Gastrocnemius medialis (tissue), 4 donors: ENCODE results near the gene RPL23. TPM values are rescaled to one million over a fixed set of nuclear protein-coding genes. Genes with fewer than 3 reads are reported as not detected.
A peak's percentile ranks its signal among the peaks of the same experiment; 100 is the strongest.

ENCODE experiments used
- ATAC-seq, 2 donors: fragments of 150-250 bp; one replicate each; pipeline ENCODE4 v1.9.1; 2016
- DNase-seq, 2 donors: peaks; one replicate each; pipeline ENCODE4 v3.0.0-alpha.2; 2019
- H3K27ac ChIP-seq, 4 donors: fragments of 200-600 bp; sonication (generic); 1 replicate in 1 of 4; 2 replicates in 3 of 4; pipeline ENCODE4 v1.5.1; 2016 to 2018; ENCODE audit warnings: mild to moderate bottlenecking in 2 of 4, moderate library complexity in 1 of 4
- H3K27me3 ChIP-seq, 3 donors: fragments of 200-600 bp; sonication (generic) in 2 of 3; 1 replicate in 1 of 3; 2 replicates in 2 of 3; pipeline versions ENCODE4 v1.5.1 to v1.6.0; 2016 to 2019; ENCODE audit warnings: mild to moderate bottlenecking in 1 of 3, moderate library complexity in 1 of 3
- H3K36me3 ChIP-seq, 2 donors: fragments of 200-600 bp; sonication (generic) in 1 of 2; one replicate each; pipeline ENCODE4 v1.5.1; 2017 to 2018
- H3K4me1 ChIP-seq, 2 donors: fragments of 200-600 bp; sonication (generic) in 1 of 2; one replicate each; pipeline ENCODE4 v1.5.1; 2016 to 2017; ENCODE audit warnings: mild to moderate bottlenecking in 2 of 2
- H3K4me3 ChIP-seq, 4 donors: fragments of 200-600 bp; sonication (generic) in 3 of 4; 1 replicate in 1 of 4; 2 replicates in 3 of 4; pipeline ENCODE4 v1.5.1; 2016 to 2019; ENCODE audit warnings: mild to moderate bottlenecking in 2 of 4
- H3K9me3 ChIP-seq, 3 donors: fragments of 200-600 bp; sonication (generic) in 2 of 3; 1 replicate in 1 of 3; 2 replicates in 2 of 3; pipeline ENCODE4 v1.5.1; 2016 to 2019
- CTCF ChIP-seq, 5 experiments: fragments of 450-650 bp in 3 of 5; fragments of 200-600 bp in 2 of 5; sonication (generic) in 2 of 5; IDR thresholded peaks in 4 of 5; conservative IDR thresholded peaks in 1 of 5; 1 replicate in 4 of 5; 2 replicates in 1 of 5; pipeline ENCODE4 v1.5.1; 2016 to 2019; ENCODE audit warnings: antibody characterized with exemption in 5 of 5, mild to moderate bottlenecking in 3 of 5, moderate library complexity in 3 of 5
- POLR2A ChIP-seq, 2 donors: fragments of 450-650 bp; IDR thresholded peaks; one replicate each; pipeline ENCODE4 v1.6.1; 2017; ENCODE audit warnings: antibody characterized with exemption in 2 of 2, mild to moderate bottlenecking in 2 of 2, moderate library complexity in 2 of 2
- in situ Hi-C, 4 donors: fragments of 200-750 bp; cut with MboI; loops; one replicate each; pipeline versions ENCODE4 v1.15.0 to v1.8.0; 2017; ENCODE audit warnings: low sequenced_read_pairs in 4 of 4
- intact Hi-C: fragments of 100-400 bp; cut with DNase I; formaldehyde crosslinking; loops from one replicate; pipeline ENCODE4 v1.15.1; 2023; ENCODE audit warnings: low total_unique reads
- total RNA-seq, 4 donors: library from RNA; depleted of rRNA; stranded (reverse); fragments of >200 nt; gene quantifications; one replicate each; pipeline versions ENCODE4 v1.1.0 to v1.2.3, GENCODE V29; 2016

The RPL23 gene
- total RNA-seq, 4 donors from 2014 or later = 878 to 1,126 (median 955) TPM

GRCh38 chr17:38882870-38883269 is 29.3 kb upstream of the RPL23 start:
- Histone ChIP-seq H3K27me3 (no peaks in the 10 kb centered on the region), H3K4me1 (peaks cover 53 to 56% of the 10 kb centered on the region in 2 donors), H3K36me3 (no peaks in the 10 kb centered on the region), H3K9me3 (no peaks in the 10 kb centered on the region), H3K27ac (peak overlapping the region; percentile 4 to 71 (median 34)), H3K4me3 (no peak overlapping the region)
- no peak for TF ChIP-seq CTCF (IDR thresholded peaks at IDR 0.05 in 4 of 5, conservative IDR thresholded peaks at IDR 0.05 in 1 of 5)
- in situ Hi-C loops = loop anchor here in 1 of 4 donors (25.0 kb wide), 1 partner anchor 104 kb away; no protein-coding TSS in a partner anchor
- intact Hi-C loops = no loop called here
- DNase-seq (no peak), ATAC-seq (no peak)

- no peak for ATAC-seq
- no peaks in the 10 kb centered on the region for H3K27me3 ChIP-seq
- peaks cover 46 to 56% of the 10 kb centered on the region in 2 donors for H3K4me1 ChIP-seq
- no peak for TF ChIP-seq CTCF (IDR thresholded peaks at IDR 0.05 in 4 of 5, conservative IDR thresholded peaks at IDR 0.05 in 1 of 5)
- no peak for TF ChIP-seq POLR2A (IDR thresholded peaks at IDR 0.05)
- intact Hi-C loops (no loop called here), in situ Hi-C loops (loop anchor here in 1 of 4 donors (25.0 kb wide), 1 partner anchor 106 kb away; no protein-coding TSS in a partner anchor)
- no peaks in the 10 kb centered on the region for H3K9me3 ChIP-seq
- no peak overlapping the region for H3K4me3 ChIP-seq
- no peak for DNase-seq
- H3K27ac ChIP-seq = peak overlapping the region; percentile 18 to 71 (median 40)
- H3K36me3 ChIP-seq = no peaks in the 10 kb centered on the region
Observed at GRCh38 chr17:38881600-38882191, 28.2 kb upstream of the RPL23 start.

- H3K9me3 ChIP-seq = no peaks in the 10 kb centered on the region
- peak overlapping the region; percentile 35 to 71 (median 44) for H3K27ac ChIP-seq
- H3K4me1 ChIP-seq = peaks cover 34 to 48% of the 10 kb centered on the region in 2 donors
- DNase-seq = no peak
- intact Hi-C loops = no loop called here
- H3K4me3 ChIP-seq = no peak overlapping the region
- H3K36me3 ChIP-seq = no peaks in the 10 kb centered on the region
- in situ Hi-C loops = loop anchor here in 1 of 4 donors (25.0 kb wide), 1 partner anchor 107 kb away; no protein-coding TSS in a partner anchor
- ATAC-seq = peak in 1 of 2 donors; percentile 32
- TF ChIP-seq POLR2A (IDR thresholded peaks at IDR 0.05) = no peak
- TF ChIP-seq CTCF (IDR thresholded peaks at IDR 0.05 in 4 of 5, conservative IDR thresholded peaks at IDR 0.05 in 1 of 5) = no peak
- H3K27me3 ChIP-seq = no peaks in the 10 kb centered on the region
Observed at GRCh38 chr17:38879878-38880665, 26.6 kb upstream of the RPL23 start.

GRCh38 chr17:38877130-38877851 is 23.8 kb upstream of the RPL23 start:
- TF ChIP-seq CTCF (IDR thresholded peaks at IDR 0.05 in 4 of 5, conservative IDR thresholded peaks at IDR 0.05 in 1 of 5) (no peak), POLR2A (IDR thresholded peaks at IDR 0.05) (no peak)
- ATAC-seq (no peak), DNase-seq (no peak)
- Histone ChIP-seq H3K36me3 (no peaks in the 10 kb centered on the region), H3K27me3 (no peaks in the 10 kb centered on the region), H3K4me1 (peaks cover 47 to 54% of the 10 kb centered on the region in 2 donors), H3K9me3 (no peaks in the 10 kb centered on the region), H3K27ac (peak overlapping the region in 3 of 4 donors; percentile 1 to 90 (median 17)), H3K4me3 (no peak overlapping the region)
- intact Hi-C loops (no loop called here), in situ Hi-C loops (loop anchor here in 1 of 4 donors (25.0 kb wide), 1 partner anchor 110 kb away; no protein-coding TSS in a partner anchor)
